HEK293 (cell line): ENCODE measurements around the gene ANKRD33.
A peak's percentile ranks its signal among the peaks of the same experiment; 100 is the strongest.

Source experiments
- CTCF ChIA-PET: fragments of 350-600 bp; formaldehyde crosslinking; extraction: SDS; loops from one replicate; lab custom pipeline; 2021; ENCODE audit warnings: antibody characterized with exemption; lab: Yijun Ruan, JAX
- POLR2A ChIA-PET: fragments of 300-600 bp; formaldehyde crosslinking; extraction: SDS; loops from one replicate; lab custom pipeline; 2020; ENCODE audit warnings: antibody characterized with exemption, inconsistent platforms; lab: Yijun Ruan, JAX
- H3K27ac ChIP-seq: fragments of 200-500 bp; sonication (Bioruptor generic); 2 replicates; pipeline ENCODE4 v1.5.1; 2014; ENCODE audit warnings: low read depth, low read length, control low read depth, inconsistent platforms; ENCODE audit errors: extremely low read depth
- H3K36me3 ChIP-seq, 2 experiments: fragments of 200-500 bp in 1 of 2; sonication (Bioruptor generic) in 1 of 2; 1 replicate in 1 of 2; 2 replicates in 1 of 2; pipeline ENCODE4 v1.5.1; 2014 to 2017; ENCODE audit warnings: inconsistent platforms in 2 of 2, low read length in 2 of 2; ENCODE audit not compliant: control insufficient read depth in 2 of 2, insufficient read depth in 1 of 2
- H3K4me1 ChIP-seq: fragments of 200-500 bp; sonication (Bioruptor generic); 2 replicates; pipeline ENCODE4 v1.5.1; 2014; ENCODE audit warnings: mild to moderate bottlenecking, low read length, inconsistent platforms; ENCODE audit not compliant: control insufficient read depth, insufficient read depth
- H3K4me3 ChIP-seq: 2 replicates; pipeline ENCODE4 v1.5.1; 2011; ENCODE audit warnings: low read depth, mild to moderate bottlenecking, control low read depth, low read length, moderate library complexity
- H3K9me3 ChIP-seq: fragments of 200-500 bp; sonication (Bioruptor generic); 2 replicates; pipeline ENCODE4 v1.5.1; 2014; ENCODE audit warnings: low read depth, low read length, inconsistent platforms; ENCODE audit not compliant: control insufficient read depth, insufficient read depth
- EGR2 ChIP-seq: fragments of 450-650 bp; formaldehyde crosslinking; IDR thresholded peaks from 2 replicates; pipeline ENCODE4 v1.5.1; 2016; ENCODE audit warnings: low read depth, missing biosample characterization, missing genetic modification characterization
- KLF7 ChIP-seq: fragments of 450-650 bp; formaldehyde crosslinking; IDR thresholded peaks from 2 replicates; pipeline ENCODE4 v1.5.1; 2016; ENCODE audit warnings: missing biosample characterization, missing genetic modification characterization, borderline replicate concordance
- KLF8 ChIP-seq: fragments of 450-650 bp; formaldehyde crosslinking; IDR thresholded peaks from 2 replicates; pipeline ENCODE4 v1.5.1; 2016; ENCODE audit warnings: missing biosample characterization, missing genetic modification characterization
- SCRT2 ChIP-seq: fragments of 450-650 bp; formaldehyde crosslinking; IDR thresholded peaks from 2 replicates; pipeline ENCODE4 v1.5.1; 2016; ENCODE audit warnings: missing biosample characterization, missing genetic modification characterization
- ZBTB11 ChIP-seq: fragments of 450-650 bp; formaldehyde crosslinking; conservative IDR thresholded peaks from 2 replicates; pipeline ENCODE4 v1.5.1; 2016; ENCODE audit warnings: low read depth, missing biosample characterization, missing genetic modification characterization
- ZBTB6 ChIP-seq: fragments of 450-650 bp; formaldehyde crosslinking; IDR thresholded peaks from 2 replicates; pipeline ENCODE4 v1.5.1; 2017; ENCODE audit warnings: missing biosample characterization, missing genetic modification characterization
- ZFHX2 ChIP-seq: fragments of 450-650 bp; formaldehyde crosslinking; conservative IDR thresholded peaks from 2 replicates; pipeline ENCODE4 v1.5.1; 2016; ENCODE audit warnings: missing biosample characterization, missing genetic modification characterization
- ZFP37 ChIP-seq: fragments of 450-650 bp; formaldehyde crosslinking; IDR thresholded peaks from 2 replicates; pipeline ENCODE4 v1.5.1; 2016; ENCODE audit warnings: missing biosample characterization, missing genetic modification characterization
- ZNF121 ChIP-seq: fragments of 450-650 bp; formaldehyde crosslinking; IDR thresholded peaks from 2 replicates; pipeline ENCODE4 v1.5.1; 2016; ENCODE audit warnings: missing biosample characterization, missing genetic modification characterization
- ZNF148 ChIP-seq: fragments of 450-650 bp; formaldehyde crosslinking; IDR thresholded peaks from 2 replicates; pipeline ENCODE4 v1.5.0; 2017; ENCODE audit warnings: missing biosample characterization, missing genetic modification characterization, borderline replicate concordance
- ZNF157 ChIP-seq: fragments of 450-650 bp; formaldehyde crosslinking; IDR thresholded peaks from 2 replicates; pipeline ENCODE4 v1.5.1; 2016; ENCODE audit warnings: missing biosample characterization, missing genetic modification characterization
- ZNF2 ChIP-seq: fragments of 450-650 bp; formaldehyde crosslinking; IDR thresholded peaks from 2 replicates; pipeline ENCODE4 v1.5.1; 2016; ENCODE audit warnings: missing biosample characterization, missing genetic modification characterization
- ZNF239 ChIP-seq: fragments of 450-650 bp; formaldehyde crosslinking; IDR thresholded peaks from 2 replicates; pipeline ENCODE4 v1.5.1; 2016; ENCODE audit warnings: missing biosample characterization, missing genetic modification characterization
- ZNF366 ChIP-seq: fragments of 450-650 bp; formaldehyde crosslinking; conservative IDR thresholded peaks from 2 replicates; pipeline ENCODE4 v1.5.1; 2016; ENCODE audit warnings: missing biosample characterization, missing genetic modification characterization
- ZNF548 ChIP-seq: fragments of 450-650 bp; formaldehyde crosslinking; IDR thresholded peaks from 2 replicates; pipeline ENCODE4 v1.5.1; 2016; ENCODE audit warnings: missing biosample characterization, missing genetic modification characterization
- ZNF555 ChIP-seq: fragments of 450-650 bp; formaldehyde crosslinking; conservative IDR thresholded peaks from 2 replicates; pipeline ENCODE4 v1.5.1; 2017; ENCODE audit warnings: missing biosample characterization, mild to moderate bottlenecking, missing genetic modification characterization, inconsistent platforms
- ZNF621 ChIP-seq: fragments of 450-650 bp; formaldehyde crosslinking; IDR thresholded peaks from 2 replicates; pipeline ENCODE4 v1.5.1; 2017; ENCODE audit warnings: missing biosample characterization, missing genetic modification characterization
- ZNF623 ChIP-seq: fragments of 450-650 bp; formaldehyde crosslinking; IDR thresholded peaks from 2 replicates; pipeline ENCODE4 v1.5.1; 2016; ENCODE audit warnings: missing biosample characterization, missing genetic modification characterization
- ZNF626 ChIP-seq: fragments of 450-650 bp; sonication (Bioruptor Pico); formaldehyde crosslinking; IDR thresholded peaks from 2 replicates; pipeline ENCODE4 v1.5.1; 2018; ENCODE audit warnings: missing biosample characterization, missing genetic modification characterization, inconsistent platforms
- ZNF768 ChIP-seq: fragments of 450-650 bp; formaldehyde crosslinking; IDR thresholded peaks from 2 replicates; pipeline ENCODE4 v1.5.1; 2018; ENCODE audit warnings: missing biosample characterization, mild to moderate bottlenecking, missing genetic modification characterization

The ANKRD33 gene

GRCh38 chr12:51871918-51872688 is 15.8 kb upstream of the ANKRD33 start:
- Histone ChIP-seq H3K4me3 (no peak overlapping the region), H3K27ac (no peak overlapping the region), H3K9me3 (no peaks in the 10 kb centered on the region), H3K4me1 (no peaks in the 10 kb centered on the region), H3K36me3 (no peaks in the 10 kb centered on the region)
- CTCF ChIA-PET, result interaction anchor here (0.7 to 5.5 kb wide), 4 partner anchors 12 to 451 kb away, joined by 3 to 41 read pairs (median 4); no protein-coding TSS in a partner anchor
- TF ChIP-seq ZFHX2 (tag by site-specific recombination), result peak; percentile 62
- no peak for TF ChIP-seq ZNF623
- TF ChIP-seq EGR2 (tag by site-specific recombination), result peak; percentile 56; the same call in 1 of the 2 replicates
- TF ChIP-seq ZNF626, result no peak
- TF ChIP-seq ZBTB11 (tag by site-specific recombination), result no peak
- TF ChIP-seq, all 188 proteins: peak for 2
- POLR2A ChIA-PET, result interaction anchor here (0.6 kb wide), 1 partner anchor 800 kb away, joined by 3 read pairs; no protein-coding TSS in a partner anchor

GRCh38 chr12:51872689-51872981 is 15.3 kb upstream of the ANKRD33 start:
- ChIA-PET POLR2A (no interaction called here), CTCF (interaction anchor here (0.5 to 5.5 kb wide), 6 partner anchors 11 to 484 kb away, joined by 3 to 41 read pairs (median 3); no protein-coding TSS in a partner anchor)
- H3K4me1 ChIP-seq, result no peaks in the 10 kb centered on the region
- no peaks in the 10 kb centered on the region for H3K36me3 ChIP-seq
- H3K27ac ChIP-seq, result no peak overlapping the region
- TF ChIP-seq ZNF768 (tag by site-specific recombination) (no peak), ZNF239 (tag by site-specific recombination) (no peak), ZNF121 (tag by site-specific recombination) (no peak), ZNF2 (tag by site-specific recombination) (no peak), ZNF148 (no peak), ZBTB6 (no peak), SCRT2 (tag by site-specific recombination) (no peak), ZNF621 (tag by site-specific recombination) (no peak), ZNF548 (tag by site-specific recombination) (no peak), ZNF366 (tag by site-specific recombination) (no peak), ZNF555 (no peak), ZFP37 (tag by site-specific recombination) (no peak), KLF8 (tag by site-specific recombination) (no peak), KLF7 (tag by site-specific recombination) (no peak), ZNF157 (tag by site-specific recombination) (no peak)
- no peaks in the 10 kb centered on the region for H3K9me3 ChIP-seq
- no peak overlapping the region for H3K4me3 ChIP-seq
